NOMO-1 treated with DMSO at 0.1 percent for 48 hours (cell line): Measurements from ENCODE around the gene MTFR1L.

Experiments
- DNase-seq: peaks from one replicate; lab custom pipeline; 2025; ENCODE audit not compliant: unreplicated experiment; lab: John Stamatoyannopoulos, UW

MTFR1L gene

GRCh38 chr1:25819491-25820246 is at the start of gene MTFR1L:
TSS of gene MTFR1L (plus strand) at chr1:25819954. CDS start at chr1:25823105, 3,151 bp downstream.
- DNase-seq: peak; percentile 73

DNA sequence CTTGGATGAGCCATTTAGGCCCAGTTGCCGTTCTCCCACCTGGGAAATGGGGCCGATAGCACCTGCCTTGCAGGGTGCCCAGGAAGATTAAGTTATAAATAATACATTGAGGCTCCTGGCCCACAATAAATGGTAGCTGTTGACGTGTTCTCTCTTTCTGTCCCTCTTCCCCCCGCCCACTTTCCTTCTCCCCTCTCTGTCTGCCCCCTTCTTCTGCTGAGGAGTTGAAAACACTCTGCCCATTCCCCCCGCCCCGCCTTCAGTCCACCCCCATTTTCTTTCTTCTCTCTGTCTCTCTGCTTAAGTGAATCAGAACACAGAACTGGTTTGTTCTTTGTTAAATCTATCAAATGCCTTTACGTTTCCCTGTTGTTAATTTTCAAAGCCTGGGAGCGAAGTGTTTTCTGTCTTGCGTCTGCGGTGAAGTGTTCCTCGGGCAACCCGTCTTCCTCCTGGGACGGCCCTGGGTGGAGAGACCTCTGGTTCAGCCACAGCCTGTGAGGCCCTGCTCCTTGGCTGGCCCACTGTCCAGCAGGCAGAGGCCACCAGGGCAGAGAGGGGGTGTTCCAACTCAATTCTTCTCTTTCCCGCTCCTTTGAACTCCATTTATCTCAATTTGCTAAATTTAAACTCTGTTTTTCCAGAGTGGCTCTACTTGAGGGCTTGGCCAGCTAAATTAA is 49.1 kb upstream of the MTFR1L start:
- peak; percentile 42 for DNase-seq

DNA sequence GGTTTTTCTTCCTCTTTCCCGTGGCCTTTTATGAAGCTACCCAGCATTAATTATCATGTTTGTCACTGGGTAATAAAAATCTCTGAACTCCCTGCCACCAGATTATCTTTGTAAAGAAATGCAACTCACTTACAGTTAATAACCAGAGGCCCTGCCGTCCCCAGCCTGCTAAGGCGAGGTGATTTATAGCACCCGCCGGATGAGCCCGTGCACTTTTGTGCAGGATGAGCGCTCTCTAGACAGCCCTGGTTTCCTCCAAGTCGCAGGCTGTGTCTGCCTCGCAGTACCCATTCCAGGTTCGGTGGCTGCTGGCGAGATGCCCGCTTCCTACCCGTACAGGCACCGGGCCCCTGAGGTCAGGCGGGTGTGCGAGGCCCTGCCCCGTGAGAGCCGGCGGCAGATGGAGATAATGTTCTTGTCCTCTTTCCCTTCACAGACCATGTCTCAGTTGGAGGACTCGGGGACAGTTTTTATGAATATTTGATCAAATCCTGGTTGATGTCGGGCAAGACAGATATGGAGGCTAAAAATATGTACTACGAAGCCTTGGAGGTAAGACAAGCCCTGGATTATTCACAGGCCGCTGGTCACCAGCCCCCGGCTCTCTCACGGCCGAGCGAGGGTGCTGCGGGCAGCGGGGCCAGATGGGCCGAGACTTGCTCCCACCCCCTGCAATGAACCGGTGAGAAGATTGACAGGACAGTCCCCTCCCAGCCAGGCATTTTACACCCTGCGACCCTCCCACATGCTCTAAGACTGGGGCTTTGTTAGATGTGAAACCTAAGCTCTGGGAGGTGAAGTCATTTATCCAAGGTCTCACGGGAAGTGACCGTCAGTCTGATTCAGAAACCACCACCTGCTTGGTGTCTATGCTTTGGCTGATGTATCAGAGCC is 48.3 kb upstream of the MTFR1L start:
- DNase-seq: peak; percentile 95

GRCh38 chr1:25772164-25772563 is 47.6 kb upstream of the MTFR1L start:
- no peak for DNase-seq

DNA sequence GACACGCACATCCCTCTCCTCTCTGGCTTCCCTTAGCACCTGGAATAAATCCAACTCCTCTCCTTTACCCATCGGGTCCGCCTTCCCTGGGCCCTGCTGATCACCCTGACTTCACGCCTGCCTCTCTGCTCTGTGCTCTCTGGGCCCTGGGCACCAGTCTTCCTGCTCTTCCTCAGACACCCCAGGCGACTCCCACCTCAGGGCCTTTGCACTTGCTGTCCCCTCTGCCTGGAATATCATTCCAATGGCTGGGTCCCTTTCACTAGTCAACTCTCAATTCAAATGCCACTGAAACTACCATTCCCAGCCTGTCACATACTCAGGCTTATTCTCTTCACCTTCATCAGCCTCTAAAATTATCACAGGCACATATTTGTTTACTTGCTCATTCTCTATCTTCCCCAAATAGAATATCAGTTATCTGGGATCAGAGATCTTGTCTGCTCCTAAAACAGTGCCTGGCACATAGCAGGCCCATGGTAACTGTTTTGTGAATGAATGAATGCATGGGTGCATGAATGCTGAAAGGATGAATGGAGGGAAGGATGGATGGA is 47.0 kb upstream of the MTFR1L start:
- DNase-seq: no peak

- DNase-seq: no peak
Observed at GRCh38 chr1:25773441-25774125, 46.2 kb upstream of the MTFR1L start.

- DNase-seq: no peak
Observed at GRCh38 chr1:25774206-25774803, 45.4 kb upstream of the MTFR1L start.

GRCh38 chr1:25774921-25775771 is 44.6 kb upstream of the MTFR1L start:
- no peak for DNase-seq

GRCh38 chr1:25779388-25779787 is 40.4 kb upstream of the MTFR1L start:
- no peak for DNase-seq

- no peak for DNase-seq
Observed at GRCh38 chr1:25779894-25780293, 39.9 kb upstream of the MTFR1L start.

- DNase-seq: no peak
Observed at GRCh38 chr1:25780318-25781129, 39.2 kb upstream of the MTFR1L start.

GRCh38 chr1:25781130-25781433 is 38.7 kb upstream of the MTFR1L start:
- DNase-seq: no peak

- no peak for DNase-seq
Observed at GRCh38 chr1:25782608-25783201, 37.0 kb upstream of the MTFR1L start.

DNA sequence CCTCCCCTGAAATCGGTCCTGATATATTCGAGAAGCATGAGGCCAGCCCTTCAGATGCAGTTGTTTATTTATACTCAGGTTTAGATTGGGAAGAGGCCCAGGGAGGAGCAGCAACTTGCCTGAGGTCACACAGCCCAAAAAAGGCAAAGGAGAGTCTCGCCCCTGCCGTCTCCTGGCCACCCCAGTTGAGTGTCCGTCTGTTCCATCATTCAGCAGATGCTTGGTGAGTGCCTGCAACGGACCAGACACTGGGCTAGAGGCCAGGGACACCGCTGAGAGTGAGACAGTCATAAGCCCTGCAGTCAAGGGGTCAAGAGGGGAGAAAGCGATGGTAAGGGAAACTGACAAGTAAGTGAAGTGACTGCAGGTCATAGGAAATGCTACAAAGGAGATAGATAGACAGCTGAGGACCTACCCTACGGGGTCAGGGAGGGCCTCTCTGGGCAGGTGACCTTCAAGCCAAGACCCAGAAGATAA is 35.1 kb upstream of the MTFR1L start:
- DNase-seq: no peak

DNA sequence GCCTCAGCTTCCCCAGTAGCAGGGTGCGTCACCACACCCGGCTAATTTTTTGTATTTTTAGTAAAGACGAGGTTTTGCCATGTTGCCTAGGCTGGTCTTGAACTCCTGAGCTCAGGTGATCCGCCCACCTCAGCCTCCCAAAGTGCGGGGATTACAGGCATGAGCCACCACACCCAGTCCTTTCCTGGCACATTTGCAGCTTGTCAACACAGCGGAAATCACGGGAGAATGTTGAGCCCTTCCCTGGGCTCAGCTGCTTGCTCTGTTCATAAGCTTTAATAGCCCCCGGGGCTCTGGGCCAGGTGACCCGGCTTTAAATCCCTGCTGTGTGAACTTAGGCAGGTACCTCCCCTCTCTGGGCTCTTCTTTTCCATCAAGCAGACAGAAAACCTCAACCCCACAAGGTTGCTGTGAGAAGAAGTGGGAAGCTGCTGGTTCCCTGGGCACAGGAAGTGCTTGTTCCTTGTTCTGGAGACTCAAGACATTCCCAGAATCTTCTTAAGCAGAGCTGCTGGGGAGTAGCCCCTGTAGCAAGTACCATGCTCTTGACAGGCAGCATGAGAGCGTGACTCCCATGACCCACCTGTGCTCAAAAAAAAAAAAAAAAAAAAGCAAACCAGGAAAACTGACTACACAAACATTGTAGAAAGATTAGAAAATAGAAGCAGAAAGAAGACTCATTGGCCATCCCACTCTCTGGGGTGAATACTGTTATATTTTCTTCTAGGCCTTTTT is 34.3 kb upstream of the MTFR1L start:
- DNase-seq: no peak

- peak; percentile 35 for DNase-seq
Observed at GRCh38 chr1:25786887-25787759, 32.6 kb upstream of the MTFR1L start.

DNA sequence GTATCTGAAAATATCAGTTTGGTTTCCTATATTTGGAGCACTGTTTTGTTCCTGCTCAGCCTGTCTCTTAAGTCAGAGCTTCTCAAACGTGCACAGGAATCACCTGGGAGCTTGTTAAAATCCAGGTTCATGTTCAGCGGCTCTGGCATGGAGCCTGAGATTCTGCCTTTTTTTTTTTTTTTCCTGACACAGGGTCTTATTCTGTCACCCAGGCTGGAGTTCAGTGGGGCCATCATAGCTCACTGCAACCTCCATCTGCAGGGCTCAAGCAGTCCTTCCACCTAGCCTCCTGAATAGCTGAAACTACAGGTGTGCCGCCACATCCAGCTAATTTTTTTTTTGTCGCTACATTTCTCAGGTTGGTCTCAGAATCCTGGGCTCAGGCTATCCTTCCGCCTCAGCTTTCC is 32.0 kb upstream of the MTFR1L start:
- no peak for DNase-seq
